B cell (primary cell): Measurements from ENCODE around the gene PLSCR5. TPM values are rescaled to one million over a fixed set of nuclear protein-coding genes. Genes with fewer than 3 reads are reported as not detected.

Experiments used
- ATAC-seq: fragments of 200-7000 bp; cut with Tn5 transposase; one replicate; pipeline ENCODE4 v1.10.0; 2021; ENCODE audit warnings: low read depth, mild to moderate bottlenecking, moderate number of reproducible peaks, moderate library complexity
- CTCF ChIA-PET: fragments of 350-600 bp; sonication (Branson Sonifier 250); formaldehyde crosslinking; loops from one replicate; lab custom pipeline; 2021; ENCODE audit warnings: antibody characterized with exemption, inconsistent platforms; lab: Charles Lee
- POLR2A ChIA-PET: fragments of 350-600 bp; sonication (Branson Sonifier 250); formaldehyde crosslinking; loops from one replicate; lab custom pipeline; 2021; ENCODE audit warnings: antibody characterized with exemption; lab: Charles Lee
- DNase-seq: peaks from one replicate; pipeline ENCODE4 v3.0.0; 2013
- H2AFZ ChIP-seq: 2 replicates; pipeline ENCODE4 v1.6.1; 2012; ENCODE audit warnings: mild to moderate bottlenecking, low read depth, low read length; ENCODE audit not compliant: insufficient read depth, poor library complexity, severe bottlenecking
- H3K27ac ChIP-seq, 2 donors: 1 replicate in 1 of 2; 2 replicates in 1 of 2; pipeline ENCODE4 v1.5.1; 2012 to 2013; ENCODE audit warnings: low read length in 2 of 2, mild to moderate bottlenecking in 2 of 2, moderate library complexity in 1 of 2
- H3K27me3 ChIP-seq, 4 experiments: fragments of 200-600 bp in 1 of 4; sonication (generic) in 1 of 4; replicated peaks in 1 of 4; 1 replicate in 2 of 4; 2 replicates in 2 of 4; pipeline versions ENCODE4 v1.6.1 to v1.7.0; 2013 to 2016; ENCODE audit warnings: low read length in 3 of 4, mild to moderate bottlenecking in 2 of 4, mixed read lengths in 1 of 4, moderate library complexity in 1 of 4; ENCODE audit not compliant: insufficient read depth in 4 of 4, control insufficient read depth in 3 of 4; ENCODE audit errors: control extremely low read depth in 1 of 4
- H3K36me3 ChIP-seq, 2 experiments: replicated peaks in 1 of 2; 1 replicate in 1 of 2; 2 replicates in 1 of 2; pipeline versions ENCODE4 v1.6.1 to v1.7.1; 2013; ENCODE audit warnings: low read length in 1 of 2; ENCODE audit not compliant: insufficient read depth in 2 of 2, control insufficient read depth in 1 of 2; ENCODE audit errors: control extremely low read depth in 1 of 2, extremely low read depth in 1 of 2
- H3K4me1 ChIP-seq, 2 donors: fragments of 200-600 bp in 1 of 2; sonication (generic) in 1 of 2; 1 replicate in 1 of 2; 2 replicates in 1 of 2; pipeline versions ENCODE4 v1.5.1 to v1.6.1; 2013 to 2017; ENCODE audit warnings: low read length in 2 of 2; ENCODE audit not compliant: control insufficient read depth in 2 of 2, insufficient read depth in 2 of 2
- H3K4me2 ChIP-seq: replicated peaks from 2 replicates; pipeline ENCODE3; 2012; ENCODE audit warnings: mild to moderate bottlenecking, low read depth, low read length; ENCODE audit not compliant: poor library complexity, severe bottlenecking
- H3K4me3 ChIP-seq, 5 experiments: fragments of 200-600 bp in 1 of 5; sonication (generic) in 1 of 5; 1 replicate in 3 of 5; 2 replicates in 2 of 5; pipeline versions ENCODE4 v1.5.1 to v1.7.0; 2011 to 2016; ENCODE audit warnings: low read length in 4 of 5, mild to moderate bottlenecking in 4 of 5, low read depth in 2 of 5, control low read depth in 1 of 5, moderate library complexity in 1 of 5; ENCODE audit not compliant: insufficient read depth in 1 of 5; ENCODE audit errors: control extremely low read depth in 1 of 5, extremely low read depth in 1 of 5
- H3K79me2 ChIP-seq: fragments of 200-600 bp; sonication (generic); one replicate; pipeline ENCODE4 v1.6.0; 2016; ENCODE audit warnings: low read length; ENCODE audit not compliant: control insufficient read depth, insufficient read depth
- H3K9ac ChIP-seq: fragments of 200-600 bp; sonication (generic); 2 replicates; pipeline ENCODE4 v1.6.1; 2017; ENCODE audit warnings: mild to moderate bottlenecking, low read length, moderate library complexity
- H3K9me3 ChIP-seq, 3 donors: one replicate each; pipeline versions ENCODE4 v1.6.1 to v1.7.1; 2013; ENCODE audit warnings: low read length in 2 of 3; ENCODE audit not compliant: control insufficient read depth in 2 of 3, insufficient read depth in 1 of 3; ENCODE audit errors: control extremely low read depth in 1 of 3
- H4K20me1 ChIP-seq: 2 replicates; pipeline ENCODE4 v1.6.0; 2012; ENCODE audit warnings: mild to moderate bottlenecking, low read length; ENCODE audit not compliant: insufficient read depth, control insufficient read depth, poor library complexity, severe bottlenecking
- H3K27ac Mint-ChIP-seq: one replicate; pipeline ENCODE4 v1.8.0; 2021; ENCODE audit warnings: mixed read lengths
- H3K27me3 Mint-ChIP-seq: one replicate; pipeline ENCODE4 v1.8.0; 2021; ENCODE audit warnings: mixed read lengths
- H3K4me1 Mint-ChIP-seq: one replicate; pipeline ENCODE4 v1.8.0; 2021; ENCODE audit warnings: mixed read lengths
- H3K4me3 Mint-ChIP-seq: one replicate; pipeline ENCODE4 v1.8.0; 2021; ENCODE audit warnings: mixed read lengths
- H3K9me3 Mint-ChIP-seq: one replicate; pipeline ENCODE4 v1.8.0; 2022; ENCODE audit warnings: mixed read lengths; ENCODE audit not compliant: insufficient read depth
- EZH2 ChIP-seq: IDR thresholded peaks from 2 replicates; pipeline ENCODE4 v1.6.1; 2012; ENCODE audit warnings: borderline replicate concordance, low read depth, mild to moderate bottlenecking, moderate library complexity, low read length; ENCODE audit not compliant: insufficient read depth, poor library complexity, severe bottlenecking
- WGBS: methylation state at CpG from one replicate; pipeline ENCODE4 v1.1.5; 2013; ENCODE audit warnings: missing lambda C conversion rate; ENCODE audit not compliant: insufficient coverage; 5-methylcytosine and 5-hydroxymethylcytosine counted together
- intact Hi-C: fragments of 100-400 bp; cut with micrococcal nuclease; formaldehyde crosslinking; loops from one replicate; pipeline ENCODE4 v1.10.0; 2022
- polyA plus RNA-seq: library from polyadenylated mRNA; depleted of rRNA; stranded (reverse); fragments of >200 nt; gene quantifications from 2 replicates; pipeline ENCODE4 v1.2.3, GENCODE V29; 2012
- total RNA-seq, 2 donors: library from RNA; stranded (reverse); fragments of 120-200 nt in 1 of 2; gene quantifications; 1 replicate in 1 of 2; 2 replicates in 1 of 2; pipeline versions ENCODE4 v1.2.3 to v1.2.4, GENCODE V29; 2013 to 2022
- TF ChIP-seq, protein P1 (sequence below): fragments of 200-600 bp; IDR thresholded peaks from one replicate; pipeline ENCODE4 v1.8.0; 2022; ENCODE audit warnings: antibody characterized with exemption, mild to moderate bottlenecking

The PLSCR5 gene
- total and polyA plus RNA-seq, 2 donors (not counting 1 experiment from before 2014, with no cell fraction given) = not detected

DNA sequence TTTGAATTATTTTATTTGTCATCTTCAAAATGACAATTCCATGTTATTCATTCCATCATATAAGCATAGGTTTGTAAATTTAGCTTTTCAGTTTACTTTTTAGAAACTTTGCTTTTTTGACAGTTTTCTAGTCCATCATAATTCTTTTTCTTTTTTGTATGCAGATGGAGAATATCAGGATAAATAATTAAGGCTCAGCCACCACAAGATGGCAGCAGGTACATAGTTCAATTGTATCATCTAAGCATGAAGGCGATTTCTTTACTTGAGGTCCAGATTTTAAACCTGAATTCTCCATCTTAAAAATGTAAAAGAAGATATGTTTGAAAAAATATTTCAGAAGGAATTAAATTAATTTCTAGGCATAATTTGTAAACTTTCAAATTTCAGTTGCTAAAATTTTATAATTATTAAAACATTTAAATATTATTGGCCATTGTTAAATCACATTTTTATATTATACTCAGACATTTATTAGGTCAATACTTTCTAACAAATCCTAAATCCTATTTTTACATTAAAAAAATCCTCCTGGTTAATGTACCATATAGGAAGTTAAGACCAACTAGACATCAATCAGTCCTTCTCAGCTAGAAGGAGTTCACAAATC, 15.1 kb downstream of the PLSCR5 start:
- ATAC-seq = no peak
- H3K4me2 ChIP-seq = no peak overlapping the region
- no peak overlapping the region for H3K27ac Mint-ChIP-seq
- intact Hi-C loops = loop anchor here (2.0 kb wide), 1 partner anchor 51 kb away; no protein-coding TSS in a partner anchor
- peaks cover 0 to 2% (median 0%) of the 10 kb centered on the region in 4 experiments for H3K27me3 ChIP-seq
- H4K20me1 ChIP-seq = no peaks in the 10 kb centered on the region
- POLR2A ChIA-PET = no interaction called here
- H3K27ac ChIP-seq = no peak overlapping the region
- H3K36me3 ChIP-seq = no peaks in the 10 kb centered on the region
- H3K79me2 ChIP-seq = no peaks in the 10 kb centered on the region
- WGBS = no CpG with 5 or more reads among the region's 1 CpG
- TF ChIP-seq EZH2 = no peak
- TF ChIP-seq, protein P1, sequence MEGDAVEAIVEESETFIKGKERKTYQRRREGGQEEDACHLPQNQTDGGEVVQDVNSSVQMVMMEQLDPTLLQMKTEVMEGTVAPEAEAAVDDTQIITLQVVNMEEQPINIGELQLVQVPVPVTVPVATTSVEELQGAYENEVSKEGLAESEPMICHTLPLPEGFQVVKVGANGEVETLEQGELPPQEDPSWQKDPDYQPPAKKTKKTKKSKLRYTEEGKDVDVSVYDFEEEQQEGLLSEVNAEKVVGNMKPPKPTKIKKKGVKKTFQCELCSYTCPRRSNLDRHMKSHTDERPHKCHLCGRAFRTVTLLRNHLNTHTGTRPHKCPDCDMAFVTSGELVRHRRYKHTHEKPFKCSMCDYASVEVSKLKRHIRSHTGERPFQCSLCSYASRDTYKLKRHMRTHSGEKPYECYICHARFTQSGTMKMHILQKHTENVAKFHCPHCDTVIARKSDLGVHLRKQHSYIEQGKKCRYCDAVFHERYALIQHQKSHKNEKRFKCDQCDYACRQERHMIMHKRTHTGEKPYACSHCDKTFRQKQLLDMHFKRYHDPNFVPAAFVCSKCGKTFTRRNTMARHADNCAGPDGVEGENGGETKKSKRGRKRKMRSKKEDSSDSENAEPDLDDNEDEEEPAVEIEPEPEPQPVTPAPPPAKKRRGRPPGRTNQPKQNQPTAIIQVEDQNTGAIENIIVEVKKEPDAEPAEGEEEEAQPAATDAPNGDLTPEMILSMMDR = peak; percentile 60
- CTCF ChIA-PET = interaction anchor here (0.6 to 1.7 kb wide), 8 partner anchors 9 to 401 kb away, joined by 3 to 7 read pairs (median 6); no protein-coding TSS in a partner anchor
- H3K9me3 Mint-ChIP-seq = no peaks in the 10 kb centered on the region
- DNase-seq = peak; percentile 10
- no peak overlapping the region for H3K9ac ChIP-seq
- no peak overlapping the region for H3K4me3 Mint-ChIP-seq
- no peak overlapping the region for H2AFZ ChIP-seq
- H3K4me1 Mint-ChIP-seq = no peaks in the 10 kb centered on the region
- H3K27me3 Mint-ChIP-seq = peaks cover 8% of the 10 kb centered on the region
- no peak overlapping the region for H3K4me3 ChIP-seq
- H3K9me3 ChIP-seq = no peaks in the 10 kb centered on the region
- H3K4me1 ChIP-seq = no peaks in the 10 kb centered on the region

DNA sequence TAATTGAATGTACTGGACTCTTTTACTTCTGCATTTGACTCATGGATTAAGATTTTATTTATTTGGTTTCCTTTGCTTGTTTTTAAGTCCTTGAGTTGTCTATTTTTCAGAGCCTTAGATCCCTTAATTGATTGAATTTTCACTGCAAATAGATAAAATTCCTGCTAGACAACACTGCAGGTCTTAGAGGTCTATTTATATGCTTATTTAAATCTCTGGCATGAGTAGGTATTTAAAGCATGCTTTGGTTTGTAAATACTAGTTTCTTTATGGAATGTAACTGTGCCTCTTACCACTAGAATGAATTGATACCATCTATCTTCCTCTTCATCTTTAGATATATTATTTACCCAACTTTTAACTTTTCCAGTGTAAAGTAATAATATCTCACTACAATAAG, 20.0 kb downstream of the PLSCR5 start:
- Histone ChIP-seq H3K4me2 (no peak overlapping the region), H3K9ac (no peak overlapping the region), H4K20me1 (no peaks in the 10 kb centered on the region), H3K79me2 (no peaks in the 10 kb centered on the region), H3K27me3 (peaks cover 0 to 2% (median 0%) of the 10 kb centered on the region in 4 experiments), H3K9me3 (peaks cover 0 to 3% (median 0%) of the 10 kb centered on the region in 3 donors), H2AFZ (no peak overlapping the region), H3K4me1 (no peaks in the 10 kb centered on the region), H3K27ac (no peak overlapping the region), H3K36me3 (no peaks in the 10 kb centered on the region), H3K4me3 (no peak overlapping the region)
- Mint-ChIP-seq H3K27me3 (peaks cover 11% of the 10 kb centered on the region), H3K9me3 (no peaks in the 10 kb centered on the region), H3K4me3 (no peak overlapping the region), H3K27ac (no peak overlapping the region), H3K4me1 (no peaks in the 10 kb centered on the region)
- CTCF ChIA-PET = no interaction called here
- TF ChIP-seq, protein P1 = no peak
- TF ChIP-seq EZH2 = no peak
- ATAC-seq = no peak
- no peak for DNase-seq
- intact Hi-C loops = no loop called here
- POLR2A ChIA-PET = no interaction called here
